ENCODE results near the gene TANK. TPM values are rescaled to one million over a fixed set of nuclear protein-coding genes. Genes with fewer than 3 reads are reported as not detected.

The TANK gene
- total and polyA plus RNA-seq, 4 donors: 17.2 to 62.1 (median 42.3) TPM

GRCh38 chr2:161147856-161148255, 12.4 kb upstream of the TANK start (continued):
- TF ChIP-seq REST (IDR thresholded peaks at IDR 0.05) (no peak), FOXA2 (IDR thresholded peaks at IDR 0.05) (no peak), MAX (IDR thresholded peaks at IDR 0.05) (no peak), HNF4A (conservative IDR thresholded peaks at IDR 0.05) (no peak), GABPA (IDR thresholded peaks at IDR 0.05 in 1 of 2, conservative IDR thresholded peaks at IDR 0.05 in 1 of 2) (no peak), RXRA (IDR thresholded peaks at IDR 0.05) (no peak), EGR1 (IDR thresholded peaks at IDR 0.05; ENCODE audit: low read depth in 2 of 2) (no peak), NR2F2 (IDR thresholded peaks at IDR 0.05) (no peak)

GRCh38 chr2:161150704-161151103, 9.5 kb upstream of the TANK start:
- Histone ChIP-seq H3K36me3 (ENCODE audit: control insufficient read depth in 4 of 4, insufficient read depth in 3 of 4, low read depth in 1 of 4, low read length in 3 of 4) (no peaks in the 10 kb centered on the region), H3K4me3 (ENCODE audit: low read depth in 1 of 3, low read length in 3 of 3) (no peak overlapping the region), H3K9me3 (ENCODE audit: control insufficient read depth in 4 of 4, low read length in 3 of 4) (peaks cover 0 to 22% (median 6%) of the 10 kb centered on the region in 4 donors), H3K27me3 (ENCODE audit: control insufficient read depth in 4 of 4, insufficient read depth in 4 of 4, low read length in 3 of 4) (no peaks in the 10 kb centered on the region), H3K4me1 (ENCODE audit: control insufficient read depth in 4 of 4, insufficient read depth in 4 of 4, low read length in 3 of 4) (no peaks in the 10 kb centered on the region), H3K27ac (ENCODE audit: low read depth in 1 of 2, low read length in 2 of 2) (no peak overlapping the region), H3K9ac (ENCODE audit: low read depth in 1 of 2, low read length in 2 of 2) (no peak overlapping the region)
- 96% methylated on average over 4 of the region's 4 CpGs for WGBS
- DNase-seq (ENCODE audit: low spot score): no peak
- no peak for TF ChIP-seq RAD21 (IDR thresholded peaks at IDR 0.05)
- TF ChIP-seq ATF3 (IDR thresholded peaks at IDR 0.05): no peak
- TF ChIP-seq FOXA1 (IDR thresholded peaks at IDR 0.05): no peak
- TF ChIP-seq NR2F2 (IDR thresholded peaks at IDR 0.05): no peak
- TF ChIP-seq HNF4G (IDR thresholded peaks at IDR 0.05): no peak
- TF ChIP-seq MAX (IDR thresholded peaks at IDR 0.05): no peak
- TF ChIP-seq SP1 (IDR thresholded peaks at IDR 0.05): no peak
- no peak for TF ChIP-seq HNF4A (conservative IDR thresholded peaks at IDR 0.05)
- TF ChIP-seq ZBTB33 (IDR thresholded peaks at IDR 0.05): no peak
- no peak for TF ChIP-seq TAF1 (conservative IDR thresholded peaks at IDR 0.05)
- TF ChIP-seq EGR1 (IDR thresholded peaks at IDR 0.05; ENCODE audit: low read depth in 2 of 2): no peak
- TF ChIP-seq YY1 (IDR thresholded peaks at IDR 0.05): no peak
- no peak for TF ChIP-seq REST (IDR thresholded peaks at IDR 0.05)
- no peak for TF ChIP-seq RXRA (IDR thresholded peaks at IDR 0.05)
- no peak for TF ChIP-seq FOXA2 (IDR thresholded peaks at IDR 0.05)
- TF ChIP-seq CTCF (IDR thresholded peaks at IDR 0.05; ENCODE audit: low read depth, low read length, missing input control): no peak
